HG03432 (cell line): Measurements from ENCODE around the gene VSIG10.
"Not testable (repeated sequence)": the region's sequence is repeated elsewhere in the genome, so short reads cannot be mapped to it uniquely, and the experiment has no call there.

Experiments
- ATAC-seq: cut with Tn5 transposase; IDR thresholded peaks from one replicate; pipeline ENCODE4 v1.9.1; 2021; ENCODE audit warnings: mild to moderate bottlenecking, moderate library complexity; ENCODE audit not compliant: unreplicated experiment

Gene VSIG10

DNA sequence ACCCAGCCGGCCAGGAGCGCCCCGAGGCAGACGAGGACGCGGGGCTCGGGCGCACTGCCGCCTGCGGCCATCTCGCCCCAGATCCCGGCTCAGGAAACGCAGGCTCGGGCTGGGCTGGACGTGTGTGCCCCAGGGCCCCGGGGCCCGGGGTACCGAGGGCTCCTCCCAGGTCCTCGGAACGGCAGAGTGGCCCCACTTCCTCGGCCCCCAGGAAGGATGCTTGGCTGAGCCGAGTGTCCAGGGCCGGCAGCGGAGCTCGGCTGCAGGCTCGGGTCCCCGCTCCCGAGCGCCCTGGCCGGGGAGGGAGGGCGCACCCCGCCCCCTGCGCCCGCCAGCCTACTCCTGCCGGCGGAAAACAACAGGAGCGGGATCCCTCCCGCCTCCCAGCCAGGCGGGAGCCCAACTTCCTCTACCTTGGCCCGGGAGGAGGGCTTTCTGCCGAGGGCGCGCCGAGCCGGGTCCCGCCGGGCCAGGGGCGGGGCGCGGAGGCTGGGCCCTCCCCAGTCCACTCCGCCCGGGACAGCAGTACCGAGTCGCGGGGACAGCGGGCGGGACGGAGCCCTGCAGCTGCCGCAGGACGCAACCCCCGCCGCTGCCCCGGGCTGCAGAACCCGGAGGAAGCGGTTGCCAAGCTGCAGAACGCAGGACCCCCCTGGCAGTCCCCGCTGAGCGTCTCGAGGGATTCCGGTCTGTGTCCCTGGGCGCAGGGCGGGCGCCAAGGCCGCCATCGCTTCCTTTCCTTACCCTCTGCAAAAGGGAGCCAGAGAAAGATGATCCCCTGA, at the start of gene VSIG10:
Gene VSIG10 (minus strand): TSS at position 411 of the 782 bp plus-strand sequence. CDS start 340 bp downstream, at position 71.
- peak; percentile 49 for ATAC-seq

- no peak for ATAC-seq
These were observed 47.9 kb upstream of the VSIG10 start for GRCh38 chr12:118151755-118152154.

- ATAC-seq = no peak
These were observed 46.8 kb upstream of the VSIG10 start for GRCh38 chr12:118150625-118151024.

GRCh38 chr12:118148287-118148686, 44.5 kb upstream of the VSIG10 start:
- ATAC-seq = no peak

GRCh38 chr12:118145798-118146156, 42.0 kb upstream of the VSIG10 start:
- no peak for ATAC-seq

GRCh38 chr12:118145113-118145797, 41.4 kb upstream of the VSIG10 start:
- ATAC-seq = peak; percentile 50

DNA sequence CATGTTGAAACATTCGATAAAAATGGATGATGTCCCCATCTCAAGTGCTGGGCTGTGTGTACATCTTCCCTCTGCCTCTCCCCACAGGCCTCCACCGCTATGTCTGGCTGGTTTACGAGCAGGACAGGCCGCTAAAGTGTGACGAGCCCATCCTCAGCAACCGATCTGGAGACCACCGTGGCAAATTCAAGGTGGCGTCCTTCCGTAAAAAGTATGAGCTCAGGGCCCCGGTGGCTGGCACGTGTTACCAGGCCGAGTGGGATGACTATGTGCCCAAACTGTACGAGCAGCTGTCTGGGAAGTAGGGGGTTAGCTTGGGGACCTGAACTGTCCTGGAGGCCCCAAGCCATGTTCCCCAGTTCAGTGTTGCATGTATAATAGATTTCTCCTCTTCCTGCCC, 40.7 kb upstream of the VSIG10 start:
- no peak for ATAC-seq

DNA sequence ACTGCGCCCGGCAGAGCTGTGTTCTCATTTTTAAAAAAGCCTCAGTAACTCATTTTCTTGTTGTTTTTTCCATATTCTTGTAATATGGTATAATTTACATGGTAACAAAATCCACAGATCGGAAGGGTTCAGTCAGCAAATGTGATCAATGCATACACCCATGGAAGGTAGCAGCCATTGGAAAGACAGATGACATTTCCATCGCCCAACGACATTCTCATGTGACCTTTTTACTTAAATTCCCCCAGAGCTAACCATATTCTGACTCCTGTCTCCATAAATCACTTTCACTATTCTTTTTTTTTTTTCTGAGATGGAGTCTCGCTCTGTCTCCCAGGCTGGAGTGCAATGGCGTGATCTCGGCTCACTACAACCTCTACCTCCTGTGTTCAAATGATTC, 37.0 kb upstream of the VSIG10 start:
- ATAC-seq = no peak

DNA sequence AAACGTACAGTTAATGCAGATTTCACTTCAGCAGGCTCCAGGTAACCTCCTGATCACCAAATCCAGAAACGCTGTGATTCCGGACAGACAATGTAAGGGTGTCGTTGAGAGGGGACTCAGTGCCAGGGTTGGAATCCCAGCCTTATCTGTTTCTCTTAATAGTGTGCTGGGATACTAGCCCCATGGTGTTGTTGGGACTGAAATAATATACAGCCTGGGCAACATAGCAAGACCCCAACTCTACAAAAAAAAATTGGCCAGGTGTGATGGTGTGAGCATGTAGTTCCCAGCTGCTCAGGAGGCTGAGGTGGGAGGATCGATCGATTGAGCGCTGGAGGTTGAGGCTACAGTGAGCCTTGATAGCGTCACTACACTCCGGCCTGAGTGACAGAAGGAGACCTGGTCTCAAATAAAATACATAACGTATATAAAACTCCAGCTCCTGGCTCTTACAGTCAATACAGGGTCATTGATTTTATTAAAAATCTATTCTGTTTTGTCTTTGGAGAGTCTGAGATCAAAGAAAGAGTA, 33.4 kb upstream of the VSIG10 start:
- no peak for ATAC-seq

DNA sequence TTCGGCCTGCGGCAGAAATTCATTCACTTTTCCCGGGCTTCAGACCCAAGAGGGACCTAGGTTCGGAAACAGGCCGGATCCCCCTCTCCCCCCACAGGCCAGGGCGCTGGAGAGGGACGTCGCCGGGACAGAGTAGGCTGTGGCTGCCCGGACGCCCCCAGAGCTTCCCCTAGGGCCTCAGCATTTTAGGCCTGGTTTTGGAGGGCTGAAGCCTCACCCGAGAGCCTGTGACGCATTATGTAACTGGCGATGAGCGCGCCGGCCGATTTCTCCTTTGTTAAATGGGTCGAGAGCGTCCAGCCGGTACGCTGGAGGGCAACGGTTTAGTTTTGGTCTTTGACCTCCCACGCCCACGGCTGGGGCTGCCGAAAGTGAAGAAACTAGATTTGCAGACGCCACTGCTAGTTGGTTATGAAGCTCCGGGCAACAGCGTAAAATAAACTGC, 32.8 kb upstream of the VSIG10 start:
- peak; percentile 33 for ATAC-seq

DNA sequence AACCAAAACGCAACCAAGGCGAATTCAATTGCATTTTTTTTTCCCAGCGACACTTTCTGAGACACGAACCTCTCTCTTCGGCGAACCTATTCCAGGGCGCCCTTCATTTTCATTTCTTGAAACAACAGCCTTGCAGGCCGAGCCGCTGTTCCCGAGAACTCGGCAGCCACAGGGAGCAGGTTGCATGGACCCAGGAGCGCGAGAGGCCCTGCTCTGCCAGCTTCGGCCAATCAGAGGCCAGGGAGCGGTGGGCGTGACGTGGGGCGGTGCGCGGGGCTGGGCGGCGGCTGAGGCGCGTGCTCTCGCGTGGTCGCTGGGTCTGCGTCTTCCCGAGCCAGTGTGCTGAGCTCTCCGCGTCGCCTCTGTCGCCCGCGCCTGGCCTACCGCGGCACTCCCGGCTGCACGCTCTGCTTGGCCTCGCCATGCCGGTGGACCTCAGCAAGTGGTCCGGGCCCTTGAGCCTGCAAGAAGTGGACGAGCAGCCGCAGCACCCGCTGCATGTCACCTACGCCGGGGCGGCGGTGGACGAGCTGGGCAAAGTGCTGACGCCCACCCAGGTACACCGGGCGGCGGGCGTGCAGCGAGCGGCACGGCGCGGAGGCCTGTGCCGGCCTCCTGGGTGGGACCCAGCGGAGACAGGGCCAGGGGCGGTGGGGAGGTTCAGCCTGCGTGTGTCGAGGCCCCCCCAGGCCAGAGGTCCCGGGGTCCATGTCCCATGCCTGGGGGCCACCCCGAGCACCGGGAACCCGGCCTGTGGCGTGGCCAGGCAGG, 32.2 kb upstream of the VSIG10 start, which contains the start of gene PEBP1:
Gene PEBP1 (plus strand): TSS at position 337 of the 771 bp plus-strand sequence. CDS start 86 bp downstream, at position 423.
- peak; percentile 98 for ATAC-seq

GRCh38 chr12:118129436-118129835, 25.6 kb upstream of the VSIG10 start:
- not testable (repeated sequence) for ATAC-seq

DNA sequence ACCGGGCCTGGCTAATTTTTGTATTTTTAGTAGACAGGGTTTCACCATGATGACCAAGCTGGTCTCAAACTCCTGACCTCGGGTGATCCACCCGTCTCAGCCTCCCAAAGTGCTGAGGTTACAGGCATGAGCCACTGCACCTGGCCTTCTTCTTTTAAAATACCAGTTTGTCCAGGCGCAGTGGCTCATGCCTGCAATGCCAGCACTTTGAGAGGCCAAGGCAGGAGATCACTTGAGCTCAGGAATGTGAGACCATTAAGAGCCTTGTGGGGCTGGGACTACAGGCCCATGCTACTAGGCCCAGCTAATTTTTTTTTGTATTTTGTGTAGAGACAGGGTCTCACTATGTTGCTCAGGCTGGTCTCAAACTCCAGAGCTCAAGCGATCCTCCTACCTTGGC, 24.1 kb upstream of the VSIG10 start:
- ATAC-seq = no peak

DNA sequence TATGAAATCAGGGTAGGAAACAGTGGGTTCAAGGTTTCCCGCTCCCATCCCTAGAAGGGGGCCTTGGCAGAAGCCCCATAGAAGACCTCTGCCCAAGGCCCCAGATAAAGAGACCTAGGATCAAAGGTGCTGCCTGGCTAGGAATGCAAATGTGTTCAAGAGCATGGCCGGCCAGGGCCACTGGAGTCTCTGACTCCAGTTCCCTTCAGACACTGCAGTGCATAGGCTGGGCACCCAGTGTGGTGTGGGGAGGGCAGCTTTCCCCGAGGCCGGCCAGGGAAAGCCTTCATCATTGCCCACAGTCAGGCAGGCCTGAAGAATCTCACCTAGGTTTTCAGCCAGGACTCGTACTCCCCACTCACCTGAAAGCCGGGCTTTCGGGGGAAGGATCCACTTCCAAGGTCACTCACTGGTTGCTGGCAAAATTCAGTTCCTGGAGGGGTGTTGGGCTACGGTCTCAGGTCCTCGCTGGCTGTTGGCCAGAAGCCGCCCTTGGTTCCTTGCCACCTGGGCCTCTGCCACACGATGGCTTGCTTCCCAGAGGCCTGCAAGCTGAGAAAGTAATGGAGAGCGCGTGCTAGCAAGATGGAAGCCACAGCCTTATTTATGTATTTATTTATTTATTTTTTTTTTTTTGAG, 22.4 kb upstream of the VSIG10 start:
- ATAC-seq = no peak

GRCh38 chr12:118125743-118126118, 21.9 kb upstream of the VSIG10 start:
- no peak for ATAC-seq

DNA sequence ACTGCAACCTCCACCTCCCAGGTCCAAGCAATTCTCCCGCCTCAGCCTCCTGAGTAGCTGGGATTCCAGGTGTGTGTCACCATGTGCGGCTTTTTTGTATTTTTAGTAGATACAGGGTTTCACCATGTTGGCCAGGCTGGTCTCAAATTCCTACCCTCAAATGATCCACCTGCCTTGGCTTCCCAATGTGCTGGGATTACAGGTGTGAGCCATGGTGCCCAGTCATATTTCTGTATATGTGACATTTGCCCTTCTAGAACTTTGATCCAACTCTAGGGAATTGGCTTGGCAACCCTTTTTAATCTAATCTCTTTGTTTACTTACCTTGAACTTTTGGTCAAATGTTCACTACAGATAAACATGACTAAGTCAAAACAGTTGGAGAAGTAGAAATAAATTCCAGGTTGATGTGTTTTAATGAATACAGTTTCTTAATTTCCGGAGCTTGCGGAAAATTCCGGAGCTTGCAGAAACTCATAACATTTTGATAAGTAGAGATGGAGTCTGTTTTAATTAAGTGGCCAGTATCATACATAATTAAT, 20.6 kb upstream of the VSIG10 start:
- no peak for ATAC-seq

DNA sequence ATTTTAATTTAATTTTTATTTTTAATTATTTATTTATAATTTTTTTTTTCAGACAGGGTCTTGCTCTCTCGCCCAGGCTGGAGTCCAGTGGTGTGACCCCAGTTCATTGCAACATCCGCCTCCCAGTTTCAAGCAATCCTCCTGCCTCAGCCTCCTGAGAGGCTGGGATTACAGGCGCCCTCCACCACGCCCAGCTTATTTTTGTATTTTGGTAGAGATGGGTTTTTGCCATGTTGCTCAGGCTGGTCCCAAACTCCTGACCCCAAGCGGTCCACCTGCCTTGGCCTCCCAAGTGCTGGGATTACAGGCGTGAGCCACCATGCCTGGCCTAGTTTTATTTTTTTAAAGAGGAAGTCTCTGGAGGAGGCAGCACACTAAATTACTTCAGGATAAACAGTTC, 18.5 kb upstream of the VSIG10 start:
- no peak for ATAC-seq

- ATAC-seq = peak; percentile 80
These were observed 17.0 kb upstream of the VSIG10 start for GRCh38 chr12:118120579-118121363.

GRCh38 chr12:118119449-118119879, 15.7 kb upstream of the VSIG10 start:
- no peak for ATAC-seq

GRCh38 chr12:118109088-118109487, 5.3 kb upstream of the VSIG10 start:
- ATAC-seq = no peak
